PC-9 (cell line): Measurements from ENCODE around the gene CIAO3. TPM values are rescaled to one million over a fixed set of nuclear protein-coding genes. Genes with fewer than 3 reads are reported as not detected.
"Not testable (repeated sequence)": the region's sequence is repeated elsewhere in the genome, so short reads cannot be mapped to it uniquely, and the experiment has no call there.

ENCODE experiments used
- BruUV-seq: library from RNA; stranded (reverse); fragments of 400-500 nt; replicated peaks from 2 replicates; lab custom pipeline; 2021; lab: Mats Ljungman, UMichigan
- CTCF ChIA-PET: fragments of 300-600 bp; sonication (Branson Sonifier 250); formaldehyde crosslinking; loops from one replicate; lab custom pipeline; 2022; ENCODE audit warnings: antibody characterized with exemption; lab: Charles Lee
- POLR2A ChIA-PET: fragments of 300-600 bp; sonication (Branson Sonifier 250); formaldehyde crosslinking; loops from one replicate; lab custom pipeline; 2022; ENCODE audit warnings: antibody characterized with exemption; ENCODE audit not compliant: unreplicated experiment; lab: Charles Lee
- DNase-seq, 2 experiments: peaks; one replicate each; pipeline versions ENCODE4 v3.0.0 to v3.0.0-alpha.2; 2015 to 2022; ENCODE audit warnings: mixed read lengths in 1 of 2
- H2AFZ ChIP-seq: fragments of 200-600 bp; sonication (generic); 2 replicates; pipeline ENCODE4 v1.8.1; 2017; ENCODE audit warnings: antibody characterized with exemption
- H3F3A ChIP-seq: fragments of 200-600 bp; sonication (generic); 2 replicates; pipeline ENCODE4 v1.8.1; 2017; ENCODE audit warnings: antibody characterized with exemption, mild to moderate bottlenecking, low read depth; ENCODE audit not compliant: insufficient read depth
- H3K27ac ChIP-seq: fragments of 200-600 bp; sonication (generic); 2 replicates; pipeline ENCODE4 v1.6.1; 2016; ENCODE audit warnings: mixed run types
- H3K27me3 ChIP-seq: fragments of 200-600 bp; sonication (generic); 2 replicates; pipeline ENCODE4 v1.6.1; 2016; ENCODE audit warnings: low read depth, mixed run types; ENCODE audit not compliant: insufficient read depth
- H3K36me3 ChIP-seq: fragments of 200-600 bp; sonication (generic); 2 replicates; pipeline ENCODE4 v1.6.1; 2016; ENCODE audit warnings: low read depth, mixed run types
- H3K4me1 ChIP-seq: fragments of 200-600 bp; sonication (generic); replicated peaks from 2 replicates; pipeline ENCODE4 v1.6.1; 2016; ENCODE audit warnings: mixed run types; ENCODE audit not compliant: insufficient read depth
- H3K4me2 ChIP-seq: fragments of 200-600 bp; sonication (generic); 2 replicates; pipeline ENCODE4 v1.6.1; 2017; ENCODE audit warnings: mixed run types
- H3K4me3 ChIP-seq: fragments of 200-600 bp; sonication (generic); 2 replicates; pipeline ENCODE4 v1.6.1; 2016; ENCODE audit warnings: mixed run types
- H3K79me2 ChIP-seq: fragments of 200-600 bp; sonication (generic); 2 replicates; pipeline ENCODE4 v1.6.1; 2017; ENCODE audit warnings: low read depth, mixed run types
- H3K9me2 ChIP-seq: fragments of 200-600 bp; sonication (generic); 2 replicates; pipeline ENCODE4 v1.8.1; 2017; ENCODE audit warnings: mild to moderate bottlenecking; ENCODE audit not compliant: insufficient read depth
- H3K9me3 ChIP-seq: fragments of 200-600 bp; sonication (generic); 2 replicates; pipeline ENCODE4 v1.8.1; 2016; ENCODE audit warnings: low read depth; ENCODE audit not compliant: insufficient read depth
- H4K20me1 ChIP-seq: fragments of 200-600 bp; sonication (generic); 2 replicates; pipeline ENCODE4 v1.8.1; 2017; ENCODE audit not compliant: insufficient read depth
- CTCF ChIP-seq: fragments of 200-600 bp; sonication (generic); conservative IDR thresholded peaks from 2 replicates; pipeline ENCODE4 v1.6.1; 2017; ENCODE audit warnings: mixed run types, antibody characterized with exemption, mild to moderate bottlenecking, moderate library complexity
- EZH2 ChIP-seq: fragments of 200-600 bp; sonication (generic); IDR thresholded peaks from 2 replicates; pipeline ENCODE4 v1.8.0; 2017; ENCODE audit warnings: antibody characterized with exemption, low read depth
- intact Hi-C: fragments of 100-400 bp; cut with micrococcal nuclease; formaldehyde crosslinking; loops from one replicate; pipeline ENCODE4 v1.10.0; 2022; ENCODE audit not compliant: unreplicated experiment
- total RNA-seq: library from RNA; stranded (reverse); gene quantifications from 2 replicates; pipeline ENCODE4 v1.2.3, GENCODE V29; 2021

The CIAO3 gene
- total RNA-seq, 1 experiment from 2014 or later, result 44.2 TPM

GRCh38 chr16:714079-714478 lies 26.7 kb downstream of the CIAO3 start:
- Histone ChIP-seq H3K4me3 (no peak overlapping the region), H3K36me3 (no peaks in the 10 kb centered on the region)
- CTCF ChIA-PET, result interaction anchor here (0.5 kb wide), 1 partner anchor 690 kb away, joined by 3 read pairs; no protein-coding TSS in a partner anchor

GRCh38 chr16:712740-713250 lies 28.0 kb downstream of the CIAO3 start:
- CTCF ChIA-PET, result interaction anchor here (0.5 to 1.5 kb wide), 11 partner anchors 11 to 390 kb away, joined by 3 to 17 read pairs (median 4); partner anchors contain the start of genes CHTF18, MSLN and RPUSD1

More at GRCh38 chr16:714079-714478, 26.7 kb downstream of the CIAO3 start:
- Histone ChIP-seq H3K9me3 (no peaks in the 10 kb centered on the region), H3K9me2 (no peaks in the 10 kb centered on the region), H3K4me2 (peak overlapping the region; percentile 72), H3K27ac (no peak overlapping the region; the same call in 1 of the 2 replicates), H3K4me1 (peaks cover 43% of the 10 kb centered on the region), H3F3A (peaks cover 37% of the 10 kb centered on the region), H3K79me2 (peaks cover 4% of the 10 kb centered on the region; the same call in 1 of the 2 replicates), H2AFZ (no peak overlapping the region), H3K27me3 (peaks cover 20% of the 10 kb centered on the region), H4K20me1 (peaks cover 11% of the 10 kb centered on the region; the same call in 1 of the 2 replicates)
- no peak for TF ChIP-seq CTCF
- no peak for TF ChIP-seq EZH2
- POLR2A ChIA-PET, result interaction anchor here (0.6 to 1.4 kb wide), 3 partner anchors 14 to 565 kb away, joined by 3 to 9 read pairs (median 4); no protein-coding TSS in a partner anchor
- intact Hi-C loops, result loop anchor here (5.0 kb wide), 1 partner anchor 258 kb away; the partner anchor contains the start of gene LMF1
- no peak for DNase-seq
- no TSS peak for BruUV-seq

More at GRCh38 chr16:712740-713250, 28.0 kb downstream of the CIAO3 start:
- Histone ChIP-seq H3K4me1 (peaks cover 36% of the 10 kb centered on the region), H3K27ac (peak overlapping the region; percentile 71), H3F3A (peaks cover 31% of the 10 kb centered on the region), H3K27me3 (peaks cover 33% of the 10 kb centered on the region), H3K4me2 (peak overlapping the region; percentile 38; the same call in 1 of the 2 replicates)
- H3K79me2 ChIP-seq, H3K9me3 ChIP-seq, H4K20me1 ChIP-seq, H3K9me2 ChIP-seq, H3K4me3 ChIP-seq, H2AFZ ChIP-seq, H3K36me3 ChIP-seq, BruUV-seq: not testable (repeated sequence)
- peak; percentile 93 to 98 for DNase-seq
- peak; percentile 91 for TF ChIP-seq CTCF
- intact Hi-C loops, result loop anchor here (1.0 to 5.0 kb wide), 4 partner anchors 73 to 390 kb away; partner anchors contain the start of gene LMF1
- POLR2A ChIA-PET, result interaction anchor here (0.6 to 1.0 kb wide), 5 partner anchors 15 to 186 kb away, joined by 3 to 6 read pairs (median 4); partner anchors contain the start of genes CAPN15, CHTF18, RPUSD1 and WDR24
